ENCODE results near the gene PCDHGB2. TPM values are rescaled to one million over a fixed set of nuclear protein-coding genes. Genes with fewer than 3 reads are reported as not detected.

PCDHGB2 gene
- total RNA-seq, 4 donors from 2014 or later = 2.1 to 5.3 (median 3.8) TPM

DNA sequence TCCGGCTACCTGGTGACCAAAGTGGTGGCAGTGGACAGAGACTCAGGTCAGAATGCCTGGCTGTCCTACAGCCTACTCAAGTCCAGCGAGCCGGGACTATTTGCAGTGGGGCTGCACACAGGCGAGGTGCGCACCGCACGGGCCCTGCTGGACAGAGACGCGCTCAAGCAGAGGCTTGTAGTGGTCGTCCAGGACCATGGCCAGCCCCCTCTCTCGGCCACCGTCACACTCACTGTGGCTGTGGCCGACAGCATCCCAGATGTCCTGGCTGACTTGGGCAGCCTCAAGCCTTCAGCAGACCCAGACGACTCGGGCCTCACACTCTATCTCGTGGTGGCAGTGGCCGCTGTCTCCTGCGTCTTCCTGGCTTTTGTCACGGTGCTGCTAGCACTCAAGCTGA, 2.8 kb upstream of the PCDHGB2 start:
- TF ChIP-seq, protein P1, sequence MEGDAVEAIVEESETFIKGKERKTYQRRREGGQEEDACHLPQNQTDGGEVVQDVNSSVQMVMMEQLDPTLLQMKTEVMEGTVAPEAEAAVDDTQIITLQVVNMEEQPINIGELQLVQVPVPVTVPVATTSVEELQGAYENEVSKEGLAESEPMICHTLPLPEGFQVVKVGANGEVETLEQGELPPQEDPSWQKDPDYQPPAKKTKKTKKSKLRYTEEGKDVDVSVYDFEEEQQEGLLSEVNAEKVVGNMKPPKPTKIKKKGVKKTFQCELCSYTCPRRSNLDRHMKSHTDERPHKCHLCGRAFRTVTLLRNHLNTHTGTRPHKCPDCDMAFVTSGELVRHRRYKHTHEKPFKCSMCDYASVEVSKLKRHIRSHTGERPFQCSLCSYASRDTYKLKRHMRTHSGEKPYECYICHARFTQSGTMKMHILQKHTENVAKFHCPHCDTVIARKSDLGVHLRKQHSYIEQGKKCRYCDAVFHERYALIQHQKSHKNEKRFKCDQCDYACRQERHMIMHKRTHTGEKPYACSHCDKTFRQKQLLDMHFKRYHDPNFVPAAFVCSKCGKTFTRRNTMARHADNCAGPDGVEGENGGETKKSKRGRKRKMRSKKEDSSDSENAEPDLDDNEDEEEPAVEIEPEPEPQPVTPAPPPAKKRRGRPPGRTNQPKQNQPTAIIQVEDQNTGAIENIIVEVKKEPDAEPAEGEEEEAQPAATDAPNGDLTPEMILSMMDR (IDR thresholded peaks at IDR 0.05; ENCODE audit: low read depth) = no peak

DNA sequence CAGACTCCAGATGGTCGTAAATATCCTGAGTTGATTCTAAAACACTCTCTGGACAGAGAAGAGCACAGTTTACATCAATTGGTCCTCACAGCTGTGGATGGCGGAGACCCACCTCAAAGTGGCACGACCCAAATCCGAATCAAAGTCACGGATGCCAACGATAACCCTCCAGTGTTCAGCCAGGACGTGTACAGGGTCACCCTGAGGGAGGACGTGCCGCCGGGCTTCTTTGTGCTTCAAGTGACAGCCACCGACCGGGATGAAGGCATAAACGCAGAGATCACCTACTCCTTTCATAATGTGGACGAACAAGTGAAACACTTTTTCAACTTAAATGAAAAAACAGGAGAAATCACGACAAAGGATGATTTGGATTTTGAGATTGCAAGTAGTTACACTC, 891 bp downstream of the PCDHGB2 start:
- TF ChIP-seq, protein P1 (IDR thresholded peaks at IDR 0.05; ENCODE audit: low read depth) = no peak

DNA sequence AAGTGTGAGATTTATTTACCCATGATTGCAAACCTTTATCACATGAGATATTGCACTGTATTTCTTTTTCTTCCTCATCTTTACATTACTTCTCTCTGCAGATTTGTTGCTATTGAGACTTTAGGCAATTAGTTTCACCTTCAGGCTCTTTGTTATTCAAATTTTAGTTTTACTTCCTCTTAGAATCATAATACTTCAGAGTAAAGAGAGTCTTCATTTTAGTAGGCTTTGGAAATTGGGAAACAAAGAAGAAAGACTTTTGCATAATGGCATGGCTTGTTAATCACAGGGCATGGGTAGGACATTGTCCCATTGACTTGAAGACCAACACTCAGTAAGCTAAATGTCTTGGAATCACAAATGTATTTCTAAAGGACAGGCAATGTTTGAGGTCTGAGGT, 2.9 kb downstream of the PCDHGB2 start:
- TF ChIP-seq, protein P1 (IDR thresholded peaks at IDR 0.05; ENCODE audit: low read depth) = no peak

DNA sequence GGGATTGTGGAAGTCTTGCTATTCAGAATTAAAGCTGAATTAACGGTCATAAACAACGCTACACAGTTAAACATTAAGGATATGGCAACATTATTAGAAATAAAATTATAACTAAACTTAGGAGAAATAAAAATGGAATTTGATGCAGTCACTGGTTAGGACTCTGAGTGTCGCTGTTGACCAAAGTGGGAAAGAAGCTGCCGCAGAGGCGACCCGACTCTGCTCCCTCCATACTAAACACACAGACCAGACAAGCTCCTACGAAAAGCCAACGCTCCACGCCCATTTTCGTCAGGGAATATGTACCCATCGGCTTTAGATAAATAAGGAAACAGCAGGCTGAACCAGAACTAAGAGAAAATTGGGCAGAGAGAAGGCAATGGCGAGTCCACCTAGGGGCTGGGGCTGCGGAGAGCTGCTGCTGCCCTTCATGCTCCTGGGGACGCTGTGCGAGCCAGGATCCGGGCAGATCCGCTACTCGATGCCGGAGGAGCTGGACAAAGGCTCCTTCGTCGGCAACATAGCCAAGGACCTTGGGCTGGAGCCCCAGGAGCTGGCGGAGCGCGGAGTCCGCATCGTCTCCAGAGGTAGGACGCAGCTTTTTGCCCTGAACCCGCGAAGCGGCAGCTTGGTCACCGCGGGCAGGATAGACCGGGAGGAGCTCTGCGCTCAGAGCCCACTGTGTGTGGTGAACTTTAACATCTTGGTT, 4.3 kb downstream of the PCDHGB2 start, which contains the start of gene PCDHGA5:
PCDHGA5 (plus strand) TSS at position 211 of the 709 bp plus-strand sequence; CDS start at position 380, 169 bp downstream.
- TF ChIP-seq, protein P1 (IDR thresholded peaks at IDR 0.05; ENCODE audit: low read depth) = no peak

DNA sequence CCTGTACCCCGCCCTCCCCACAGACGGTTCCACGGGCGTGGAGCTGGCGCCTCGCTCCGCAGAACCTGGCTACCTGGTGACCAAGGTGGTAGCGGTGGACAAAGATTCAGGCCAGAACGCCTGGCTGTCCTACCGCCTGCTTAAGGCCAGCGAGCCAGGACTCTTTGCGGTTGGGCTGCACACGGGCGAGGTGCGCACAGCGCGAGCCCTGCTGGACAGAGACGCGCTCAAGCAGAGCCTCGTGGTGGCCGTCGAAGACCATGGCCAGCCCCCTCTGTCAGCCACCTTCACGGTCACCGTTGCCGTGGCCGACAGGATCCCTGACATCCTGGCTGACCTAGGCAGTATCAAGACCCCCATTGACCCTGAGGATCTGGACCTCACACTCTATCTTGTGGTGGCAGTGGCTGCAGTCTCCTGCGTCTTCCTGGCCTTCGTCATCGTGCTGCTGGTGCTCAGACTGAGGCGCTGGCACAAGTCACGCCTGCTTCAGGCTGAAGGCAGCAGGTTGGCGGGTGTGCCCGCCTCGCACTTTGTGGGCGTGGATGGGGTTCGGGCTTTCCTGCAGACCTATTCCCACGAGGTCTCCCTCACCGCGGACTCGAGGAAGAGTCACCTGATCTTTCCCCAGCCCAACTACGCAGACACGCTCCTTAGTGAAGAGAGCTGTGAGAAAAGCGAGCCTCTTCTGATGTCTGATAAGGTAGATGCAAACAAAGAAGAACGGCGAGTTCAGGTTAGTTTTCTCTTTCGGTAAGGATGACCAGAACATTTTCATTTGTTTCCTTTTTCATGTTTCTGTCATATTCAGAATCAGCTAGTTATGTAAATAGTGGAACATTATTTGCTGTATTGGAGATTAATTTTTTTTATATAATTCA, 6.5 kb downstream of the PCDHGB2 start:
- TF ChIP-seq, protein P1 (IDR thresholded peaks at IDR 0.05; ENCODE audit: low read depth) = no peak

DNA sequence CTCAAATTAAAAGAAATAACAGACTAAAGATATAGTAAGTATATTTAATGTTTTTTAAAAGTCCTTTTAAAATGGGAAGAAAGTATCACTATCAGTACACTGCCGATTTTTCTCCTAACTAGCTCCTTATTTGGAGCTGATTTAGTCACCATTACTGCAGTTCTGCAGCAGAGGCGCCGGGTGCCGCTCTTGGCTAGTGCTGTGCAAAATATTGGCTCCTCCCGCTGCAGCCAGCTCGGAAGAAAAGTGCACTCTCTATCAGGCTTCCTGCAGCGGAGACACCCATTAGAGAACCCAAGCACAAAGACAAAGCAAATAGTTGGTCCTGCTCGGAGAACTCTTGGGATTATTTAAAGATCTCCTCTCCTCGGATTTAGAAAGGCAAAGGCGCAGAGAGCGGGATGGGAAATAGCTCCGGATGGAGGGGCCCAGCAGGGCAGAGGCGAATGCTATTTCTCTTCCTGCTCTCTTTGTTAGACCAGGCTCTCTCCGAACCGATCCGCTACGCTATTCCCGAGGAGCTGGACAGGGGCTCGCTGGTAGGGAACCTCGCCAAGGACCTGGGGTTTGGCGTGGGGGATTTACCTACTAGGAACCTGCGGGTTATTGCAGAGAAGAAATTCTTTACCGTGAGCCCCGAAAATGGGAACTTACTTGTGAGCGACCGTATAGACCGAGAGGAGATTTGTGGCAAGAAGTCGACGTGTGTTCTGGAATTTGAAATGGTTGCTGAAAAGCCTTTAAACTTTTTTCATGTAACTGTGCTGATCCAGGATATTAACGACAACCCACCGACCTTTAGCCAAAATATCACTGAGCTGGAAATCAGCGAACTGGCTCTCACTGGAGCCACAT, 10.4 kb downstream of the PCDHGB2 start, which contains the start of gene PCDHGB3:
PCDHGB3 (plus strand) TSS at position 249 of the 855 bp plus-strand sequence; CDS start at position 402, 153 bp downstream.
- TF ChIP-seq, protein P1 (IDR thresholded peaks at IDR 0.05; ENCODE audit: low read depth) = no peak

All from subcutaneous adipose tissue (tissue), 4 donors.